A204.1 (cell line): ENCODE results near the gene ANKMY2.

Experiments used
- FAIRE-seq: peaks from 2 replicates; lab custom pipeline; 2012; peaks lifted over from hg19 to GRCh38; lab: Jason Lieb, UNC

The ANKMY2 gene

DNA sequence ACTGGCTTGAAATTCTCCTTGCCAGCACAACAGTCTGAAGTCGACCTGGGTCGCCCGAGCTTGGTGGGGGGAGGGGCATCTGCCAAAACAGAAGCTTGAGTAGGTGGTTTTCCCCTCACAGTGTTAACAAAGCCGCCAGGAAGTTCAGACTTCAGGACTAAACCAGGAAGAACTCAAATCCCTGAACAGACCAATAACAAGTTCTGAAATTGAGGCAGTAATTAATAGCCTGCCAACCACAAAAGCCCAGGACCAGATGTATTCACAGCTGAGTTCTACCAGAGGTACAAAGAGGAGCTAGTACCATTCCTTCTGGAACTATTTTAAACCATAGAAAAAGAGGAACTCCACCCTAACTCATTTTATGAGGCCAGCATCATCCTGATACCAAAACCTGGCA is 73.6 kb downstream of the ANKMY2 start:
- FAIRE-seq: no peak

DNA sequence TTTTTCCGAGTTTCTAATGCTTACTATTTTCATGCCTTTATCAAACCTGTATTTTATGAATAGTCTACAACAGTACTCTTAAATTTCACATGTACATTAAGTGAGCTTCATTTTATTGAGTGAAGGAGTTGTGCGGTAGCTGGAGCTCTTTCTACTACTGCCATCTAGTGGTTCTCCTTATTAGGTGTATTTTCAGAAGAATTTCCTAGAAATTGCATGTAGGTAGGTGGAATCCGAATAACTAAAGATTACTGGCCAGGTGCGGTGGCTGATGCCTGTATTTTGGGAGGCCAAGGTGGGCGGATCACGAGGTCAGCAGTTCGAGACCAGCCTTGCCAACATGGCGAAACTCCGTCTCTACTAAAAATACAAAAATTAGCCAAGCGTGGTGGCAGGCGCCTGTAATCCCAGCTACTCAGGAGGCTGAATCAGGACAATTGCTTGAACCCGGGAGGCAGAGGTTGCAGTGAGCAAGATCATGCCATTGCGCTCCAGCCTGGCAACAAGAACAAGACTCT is 80.6 kb downstream of the ANKMY2 start:
- peak; percentile 97 for FAIRE-seq

- no peak for FAIRE-seq
These were observed 81.6 kb downstream of the ANKMY2 start for GRCh38 chr7:16564023-16564380.

DNA sequence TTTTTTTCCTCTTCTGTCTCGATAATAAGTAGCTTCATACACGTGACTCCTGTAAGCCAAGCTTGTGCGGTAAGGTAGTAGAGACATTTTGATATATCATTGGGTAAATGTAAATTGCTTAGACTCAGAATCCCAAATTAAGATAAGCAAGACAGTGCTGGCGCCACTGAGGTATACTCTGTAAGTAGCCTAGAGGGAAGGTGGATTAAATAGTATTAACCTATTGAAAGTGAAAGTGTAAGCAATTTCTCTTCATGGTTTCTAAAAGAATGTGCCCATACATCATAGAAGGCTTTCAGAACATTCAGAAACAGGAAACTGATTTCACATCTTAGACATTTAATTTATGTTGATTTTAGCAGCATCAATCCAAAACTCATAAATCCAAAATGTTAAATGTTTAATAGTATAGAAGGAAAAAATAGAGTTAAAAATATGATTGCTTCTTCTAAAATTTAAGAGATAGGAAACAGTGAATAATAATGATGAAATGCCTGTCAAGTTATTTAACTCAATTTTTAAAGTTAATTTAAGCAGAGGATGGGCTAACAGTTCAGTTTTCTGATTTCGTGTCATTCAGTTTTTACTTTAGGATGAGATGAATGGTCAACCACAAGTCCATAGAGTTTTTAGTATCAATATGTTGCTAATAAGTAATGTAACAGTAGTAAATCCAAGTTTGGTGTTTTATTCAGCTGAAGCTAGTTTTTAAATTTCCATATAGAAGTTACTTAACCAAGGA is 82.1 kb downstream of the ANKMY2 start:
- peak; percentile 35 for FAIRE-seq

DNA sequence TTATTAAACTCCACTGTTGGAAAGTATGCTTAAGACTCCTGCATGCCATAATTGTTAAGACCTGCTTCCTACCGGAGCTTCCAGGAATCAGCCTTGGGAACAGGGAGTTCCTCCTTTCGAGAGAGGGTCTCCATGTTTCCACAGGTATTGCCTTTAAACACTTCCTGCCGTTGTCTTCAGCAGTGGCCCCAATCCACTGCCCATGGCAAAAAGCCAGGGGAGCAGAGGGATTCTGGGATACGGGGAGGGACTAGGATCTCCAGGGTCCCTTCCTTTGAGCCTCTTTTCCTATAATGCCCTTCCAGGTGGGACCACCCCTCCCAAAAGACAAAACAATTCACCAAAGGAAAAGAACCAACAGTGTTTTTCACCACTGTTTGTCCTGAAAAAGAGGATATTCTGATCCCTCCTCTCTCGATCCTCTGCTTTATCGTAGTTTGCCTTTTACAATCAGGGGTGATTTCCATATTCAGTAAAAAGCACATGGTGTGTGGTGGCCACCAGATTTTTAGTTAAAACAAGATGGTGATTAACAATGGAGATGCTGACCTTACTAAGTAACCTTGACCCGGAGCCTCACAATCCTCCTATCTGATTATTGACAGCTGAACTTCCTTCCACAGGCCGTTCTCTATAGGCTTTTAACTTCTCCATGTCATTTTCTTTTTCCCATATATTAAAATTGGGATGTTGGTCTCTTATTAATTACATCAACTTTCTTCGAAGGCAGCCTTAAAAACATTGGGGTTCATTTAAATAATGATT is 82.9 kb downstream of the ANKMY2 start:
- FAIRE-seq: no peak

- FAIRE-seq: no peak
These were observed 83.6 kb downstream of the ANKMY2 start for GRCh38 chr7:16561943-16562342.

GRCh38 chr7:16559497-16560179 is 85.9 kb downstream of the ANKMY2 start:
- FAIRE-seq: no peak

DNA sequence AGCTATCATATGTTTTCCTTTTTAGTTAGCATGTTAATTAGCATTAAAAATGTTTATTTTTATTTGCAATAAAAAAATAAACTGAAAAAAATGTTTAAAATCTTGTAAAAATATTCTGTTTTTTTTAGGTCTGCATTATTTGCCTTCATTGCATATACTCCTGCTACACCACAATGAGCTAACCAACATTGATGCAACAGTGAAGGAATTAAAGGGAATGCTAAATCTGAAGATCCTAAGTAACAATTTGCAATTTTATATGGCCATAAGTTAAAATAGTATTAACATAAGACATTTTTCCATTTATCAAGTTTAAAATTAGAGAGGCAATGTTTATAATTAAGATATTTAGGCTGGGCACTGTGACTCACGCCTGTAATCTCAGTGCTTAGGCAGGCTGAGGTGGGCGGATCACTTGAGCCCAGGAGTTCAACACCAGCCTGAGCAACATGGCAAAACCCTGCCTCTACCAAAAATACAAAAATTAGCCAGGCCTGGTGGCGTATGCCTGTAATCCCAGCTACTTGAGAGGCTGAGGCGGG is 86.7 kb downstream of the ANKMY2 start:
- peak; percentile 41 for FAIRE-seq

GRCh38 chr7:16556359-16556758 is 89.2 kb downstream of the ANKMY2 start:
- no peak for FAIRE-seq

- no peak for FAIRE-seq
These were observed 90.9 kb downstream of the ANKMY2 start for GRCh38 chr7:16554518-16555236.

GRCh38 chr7:16550671-16551070 is 94.9 kb downstream of the ANKMY2 start:
- FAIRE-seq: no peak
